IMR-90 (cell line): ENCODE measurements around the gene CD34. TPM values are rescaled to one million over a fixed set of nuclear protein-coding genes. Genes with fewer than 3 reads are reported as not detected.

Experiments used
- ATAC-seq: fragments of 200-7000 bp; cut with Tn5 transposase; 2 replicates; pipeline ENCODE4 v1.9.1; 2020; ENCODE audit warnings: low read depth, mild to moderate bottlenecking, moderate library complexity
- BruUV-seq: library from RNA; stranded (reverse); fragments of 400-500 nt; replicated peaks from 2 replicates; lab custom pipeline; 2021; lab: Mats Ljungman, UMichigan
- CTCF ChIA-PET: fragments of 300-600 bp; formaldehyde crosslinking; extraction: SDS; loops from one replicate; lab custom pipeline; 2021; ENCODE audit warnings: antibody characterized with exemption; lab: Yijun Ruan, JAX
- POLR2A ChIA-PET: fragments of 300-600 bp; sonication (Branson Sonifier 250); formaldehyde crosslinking; loops from one replicate; lab custom pipeline; 2022; ENCODE audit warnings: antibody characterized with exemption; ENCODE audit not compliant: unreplicated experiment; lab: Charles Lee
- DNase-seq: peaks from one replicate; pipeline ENCODE4 v3.0.0; 2013
- H2AFZ ChIP-seq: replicated peaks from 2 replicates; pipeline ENCODE3; 2013; ENCODE audit warnings: low read length, mild to moderate bottlenecking; ENCODE audit not compliant: poor library complexity
- H2AK5ac ChIP-seq: 2 replicates; pipeline ENCODE4 v1.6.1; 2013; ENCODE audit warnings: low read depth, low read length, inconsistent platforms
- H2AK9ac ChIP-seq: replicated peaks from 2 replicates; pipeline ENCODE3; 2013; ENCODE audit warnings: mild to moderate bottlenecking, low read depth, low read length, moderate library complexity; ENCODE audit not compliant: poor library complexity
- H2BK120ac ChIP-seq: 2 replicates; pipeline ENCODE4 v1.6.1; 2013; ENCODE audit warnings: low read depth, low read length, inconsistent platforms
- H2BK15ac ChIP-seq: 3 replicates; pipeline ENCODE4 v1.6.1; 2013; ENCODE audit warnings: low read depth, low read length, inconsistent platforms
- H2BK20ac ChIP-seq: 2 replicates; pipeline ENCODE4 v1.6.1; 2013; ENCODE audit warnings: low read depth, mild to moderate bottlenecking, inconsistent platforms, low read length, moderate library complexity
- H2BK5ac ChIP-seq: 2 replicates; pipeline ENCODE4 v1.6.1; 2013; ENCODE audit warnings: mild to moderate bottlenecking, low read depth, low read length, inconsistent platforms; ENCODE audit not compliant: poor library complexity, severe bottlenecking
- H3K14ac ChIP-seq: replicated peaks from 2 replicates; pipeline ENCODE4 v1.6.1; 2013; ENCODE audit warnings: low read depth, low read length, inconsistent platforms
- H3K18ac ChIP-seq: 2 replicates; pipeline ENCODE4 v1.6.1; 2013; ENCODE audit warnings: low read depth, low read length, control low read depth
- H3K23ac ChIP-seq: 2 replicates; pipeline ENCODE4 v1.6.1; 2013; ENCODE audit warnings: low read depth, low read length, inconsistent platforms
- H3K27ac ChIP-seq: 2 replicates; pipeline ENCODE4 v1.5.1; 2013; ENCODE audit warnings: mild to moderate bottlenecking, control low read depth, low read length; ENCODE audit not compliant: insufficient read depth
- H3K27me3 ChIP-seq: 2 replicates; pipeline ENCODE4 v1.6.1; 2013; ENCODE audit warnings: low read length; ENCODE audit not compliant: control insufficient read depth, insufficient read depth
- H3K36me3 ChIP-seq: 2 replicates; pipeline ENCODE4 v1.6.1; 2013; ENCODE audit warnings: low read length, mixed read lengths; ENCODE audit not compliant: control insufficient read depth, insufficient read depth
- H3K4ac ChIP-seq: 2 replicates; pipeline ENCODE4 v1.6.1; 2013; ENCODE audit warnings: low read depth, low read length, inconsistent platforms
- H3K4me1 ChIP-seq: 2 replicates; pipeline ENCODE4 v1.6.1; 2013; ENCODE audit warnings: low read length, mixed read lengths; ENCODE audit not compliant: control insufficient read depth, insufficient read depth
- H3K4me2 ChIP-seq: 2 replicates; pipeline ENCODE4 v1.6.1; 2013; ENCODE audit warnings: low read depth, mild to moderate bottlenecking, control low read depth, low read length, moderate library complexity
- H3K4me3 ChIP-seq: 2 replicates; pipeline ENCODE4 v1.5.1; 2013; ENCODE audit warnings: low read depth, mild to moderate bottlenecking, control low read depth, low read length, moderate library complexity; ENCODE audit not compliant: insufficient read depth
- H3K56ac ChIP-seq: 2 replicates; pipeline ENCODE4 v1.6.1; 2013; ENCODE audit warnings: low read length, inconsistent platforms; ENCODE audit not compliant: insufficient read depth; ENCODE audit errors: extremely low read depth
- H3K79me1 ChIP-seq, 2 experiments: 2 replicates each; pipeline ENCODE4 v1.6.1; 2013; ENCODE audit warnings: low read length in 2 of 2, inconsistent platforms in 1 of 2, low read depth in 1 of 2
- H3K9ac ChIP-seq: 2 replicates; pipeline ENCODE4 v1.6.1; 2013; ENCODE audit warnings: low read depth, low read length, control low read depth
- H3K9me1 ChIP-seq: 2 replicates; pipeline ENCODE4 v1.6.1; 2013; ENCODE audit warnings: low read length, inconsistent platforms; ENCODE audit not compliant: insufficient read depth
- H3K9me3 ChIP-seq: 2 replicates; pipeline ENCODE4 v1.6.1; 2013; ENCODE audit warnings: low read length; ENCODE audit not compliant: control insufficient read depth, insufficient read depth
- H4K20me1 ChIP-seq: 2 replicates; pipeline ENCODE4 v1.6.1; 2013; ENCODE audit warnings: low read length, inconsistent platforms; ENCODE audit not compliant: insufficient read depth
- H4K5ac ChIP-seq: 2 replicates; pipeline ENCODE4 v1.6.1; 2013; ENCODE audit warnings: mild to moderate bottlenecking, low read depth, low read length, control low read depth
- H4K8ac ChIP-seq, 2 experiments: 2 replicates each; pipeline ENCODE4 v1.6.1; 2013; ENCODE audit warnings: low read depth in 2 of 2, low read length in 2 of 2, control low read depth in 1 of 2, inconsistent platforms in 1 of 2
- H4K91ac ChIP-seq: 2 replicates; pipeline ENCODE4 v1.6.1; 2013; ENCODE audit warnings: low read depth, low read length, inconsistent platforms; ENCODE audit not compliant: insufficient read depth
- BHLHE40 ChIP-seq: fragments of 150-350 bp; IDR thresholded peaks from 2 replicates; pipeline ENCODE4 v1.6.1; 2016; ENCODE audit warnings: mild to moderate bottlenecking, low read depth, low read length
- CEBPB ChIP-seq: IDR thresholded peaks from 2 replicates; pipeline ENCODE4 v1.6.1; 2012; ENCODE audit warnings: low read depth, low read length, improper control_type of control experiment
- CHD1 ChIP-seq: IDR thresholded peaks from 2 replicates; pipeline ENCODE4 v1.6.1; 2012; ENCODE audit warnings: low read depth, low read length, improper control_type of control experiment
- CTCF ChIP-seq: conservative IDR thresholded peaks from 2 replicates; pipeline ENCODE4 v1.5.1; 2012; ENCODE audit warnings: mild to moderate bottlenecking, low read depth, low read length, improper control_type of control experiment
- ELK1 ChIP-seq: fragments of 150-350 bp; IDR thresholded peaks from 2 replicates; pipeline ENCODE4 v1.6.1; 2016; ENCODE audit warnings: low read depth, mild to moderate bottlenecking, low read length, moderate library complexity, borderline replicate concordance
- FOS ChIP-seq: fragments of 150-350 bp; IDR thresholded peaks from 2 replicates; pipeline ENCODE4 v1.6.1; 2016; ENCODE audit warnings: low read depth, low read length
- MAFK ChIP-seq: IDR thresholded peaks from 2 replicates; pipeline ENCODE4 v1.6.1; 2012; ENCODE audit warnings: low read depth, low read length, improper control_type of control experiment
- MAZ ChIP-seq: IDR thresholded peaks from 2 replicates; pipeline ENCODE4 v1.6.1; 2012; ENCODE audit warnings: low read depth, mild to moderate bottlenecking, low read length, improper control_type of control experiment, moderate library complexity, borderline replicate concordance
- MXI1 ChIP-seq: IDR thresholded peaks from 2 replicates; pipeline ENCODE4 v1.6.1; 2012; ENCODE audit warnings: low read depth, mild to moderate bottlenecking, low read length, moderate library complexity, borderline replicate concordance
- NFE2L2 ChIP-seq: fragments of 150-350 bp; IDR thresholded peaks from 2 replicates; pipeline ENCODE4 v1.6.1; 2016; ENCODE audit warnings: low read depth, mild to moderate bottlenecking, low read length
- POLR2A ChIP-seq: IDR thresholded peaks from 2 replicates; pipeline ENCODE4 v1.6.1; 2012; ENCODE audit warnings: mild to moderate bottlenecking, low read depth, low read length
- RAD21 ChIP-seq: IDR thresholded peaks from 2 replicates; pipeline ENCODE4 v1.6.1; 2012; ENCODE audit warnings: low read length, improper control_type of control experiment
- RCOR1 ChIP-seq: IDR thresholded peaks from 2 replicates; pipeline ENCODE4 v1.6.1; 2012; ENCODE audit warnings: mild to moderate bottlenecking, low read length, improper control_type of control experiment; ENCODE audit not compliant: insufficient replicate concordance
- RFX5 ChIP-seq: IDR thresholded peaks from 2 replicates; pipeline ENCODE4 v1.8.0; 2012; ENCODE audit warnings: low read depth, mild to moderate bottlenecking, low read length, moderate library complexity
- SMC3 ChIP-seq: fragments of 150-350 bp; IDR thresholded peaks from 2 replicates; pipeline ENCODE4 v1.6.1; 2016; ENCODE audit warnings: low read depth, mild to moderate bottlenecking, antibody characterized with exemption, low read length, moderate library complexity
- USF2 ChIP-seq: fragments of 150-350 bp; IDR thresholded peaks from 2 replicates; pipeline ENCODE4 v1.6.1; 2017; ENCODE audit warnings: mild to moderate bottlenecking, antibody characterized with exemption, low read length, low read depth
- WGBS, 2 experiments: methylation state at CpG; one replicate each; pipeline versions ENCODE4 v1.1.5 to v1.1.7; 2013; ENCODE audit warnings: missing lambda C conversion rate in 2 of 2; ENCODE audit not compliant: insufficient read length in 1 of 2; ENCODE audit errors: extremely low coverage in 2 of 2; 5-methylcytosine and 5-hydroxymethylcytosine counted together
- dilution Hi-C: fragments of 300-500 bp; cut with HindIII; formaldehyde crosslinking; loops from one replicate; pipeline ENCODE4 v1.14.3; 2018; ENCODE audit warnings: low sequenced_read_pairs; ENCODE audit not compliant: unreplicated experiment
- in situ Hi-C: fragments of 300-500 bp; cut with MboI; formaldehyde crosslinking; loops from 3 replicates; pipeline ENCODE4 v1.14.3; 2019; ENCODE audit warnings: low sequenced_read_pairs, inconsistent platforms, mixed read lengths
- intact Hi-C: fragments of 100-400 bp; cut with micrococcal nuclease; formaldehyde crosslinking; loops from 2 replicates; pipeline ENCODE4 v1.10.0; 2022
- polyA plus RNA-seq, 3 experiments: library from polyadenylated mRNA; depleted of rRNA; stranded (reverse); fragments of >200 nt; gene quantifications; 2 replicates each; pipeline ENCODE4 v1.2.3, GENCODE V29; 2012; ENCODE audit warnings: low replicate concordance in 1 of 3
- total RNA-seq: library from RNA; depleted of rRNA; stranded (reverse); fragments of >200 nt; gene quantifications from 2 replicates; pipeline ENCODE4 v1.2.3, GENCODE V29; 2012

CD34 gene
- total and polyA plus RNA-seq, 2 of the 4 experiments (the other 2 are of a cell fraction) = 0.14 TPM; not detected in 1

GRCh38 chr1:207832796-207833195, 78.1 kb downstream of the CD34 start:
- no peak for ATAC-seq
- Histone ChIP-seq H3K27ac (no peak overlapping the region), H3K4me3 (no peak overlapping the region), H3K4ac (no peak overlapping the region), H3K18ac (no peak overlapping the region), H2AK5ac (no peak overlapping the region), H3K9ac (no peak overlapping the region), H4K5ac (no peak overlapping the region), H3K23ac (no peak overlapping the region), H3K79me1 (peaks cover 6 to 9% of the 10 kb centered on the region in 2 experiments; a peak in 2 of 4 replicates), H2BK15ac (no peak overlapping the region), H4K91ac (no peak overlapping the region), H3K56ac (no peak overlapping the region), H3K14ac (no peak overlapping the region), H2AK9ac (no peak overlapping the region), H3K9me3 (no peaks in the 10 kb centered on the region), H4K20me1 (no peaks in the 10 kb centered on the region), H2BK120ac (no peak overlapping the region), H4K8ac (no peak overlapping the region), H3K9me1 (peaks cover 4% of the 10 kb centered on the region), H3K4me2 (no peak overlapping the region), H3K4me1 (peaks cover 3% of the 10 kb centered on the region), H2BK5ac (no peak overlapping the region), H3K27me3 (no peaks in the 10 kb centered on the region), H2AFZ (no peak overlapping the region), H3K36me3 (no peaks in the 10 kb centered on the region), H2BK20ac (no peak overlapping the region)
- no peak for DNase-seq
- no TSS peak for BruUV-seq
- in situ Hi-C loops (no loop called here), intact Hi-C loops (no loop called here), dilution Hi-C loops (no loop called here)
- POLR2A ChIA-PET = no interaction called here
- CTCF ChIA-PET = interaction anchor here (0.6 kb wide), 1 partner anchor 9 kb away, joined by 3 read pairs; no protein-coding TSS in a partner anchor
- TF ChIP-seq RFX5 (no peak), RAD21 (no peak), USF2 (no peak), NFE2L2 (no peak), FOS (no peak), MXI1 (no peak), CTCF (no peak), ELK1 (no peak), RCOR1 (no peak), CEBPB (no peak), POLR2A (no peak), CHD1 (no peak), MAFK (no peak), MAZ (no peak), BHLHE40 (no peak), SMC3 (no peak)
- no CpG with 5 or more reads among the region's 8 CpGs for WGBS, 2 experiments
